H1 (cell line): Measurements from ENCODE around the gene TNN. TPM values are rescaled to one million over a fixed set of nuclear protein-coding genes. Genes with fewer than 3 reads are reported as not detected.

Experiments used
- CTCF ChIA-PET: fragments of 300-600 bp; sonication (Branson Sonifier 250); formaldehyde crosslinking; loops from one replicate; lab custom pipeline; 2021; ENCODE audit not compliant: partially characterized antibody; lab: Charles Lee
- POLR2A ChIA-PET: fragments of 300-600 bp; sonication (Branson Sonifier 250); formaldehyde crosslinking; loops from one replicate; lab custom pipeline; 2021; ENCODE audit warnings: inconsistent platforms; ENCODE audit not compliant: partially characterized antibody; lab: Charles Lee
- DNase-seq, 2 experiments: peaks; one replicate each; pipeline versions ENCODE4 v3.0.0 to v3.0.0-alpha.2; 2010 to 2022; ENCODE audit warnings: low spot score in 2 of 2, low read depth in 1 of 2, mixed read lengths in 1 of 2
- FAIRE-seq: peaks from 2 replicates; lab custom pipeline; 2011; peaks lifted over from hg19 to GRCh38; lab: Jason Lieb, UNC
- H2AFZ ChIP-seq: 2 replicates; pipeline ENCODE4 v1.8.1; 2012; ENCODE audit warnings: low read length, inconsistent platforms
- H2AK5ac ChIP-seq: 2 replicates; pipeline ENCODE4 v1.6.1; 2013; ENCODE audit warnings: low read depth, low read length
- H2BK120ac ChIP-seq: replicated peaks from 2 replicates; pipeline ENCODE3; 2013; ENCODE audit warnings: low read depth, low read length, inconsistent platforms
- H2BK12ac ChIP-seq: 2 replicates; pipeline ENCODE4 v1.6.1; 2013; ENCODE audit warnings: low read depth, low read length
- H2BK15ac ChIP-seq: 2 replicates; pipeline ENCODE4 v1.6.1; 2013; ENCODE audit warnings: low read length
- H2BK20ac ChIP-seq: 2 replicates; pipeline ENCODE4 v1.6.1; 2013; ENCODE audit warnings: low read length
- H2BK5ac ChIP-seq: 2 replicates; pipeline ENCODE4 v1.6.1; 2013; ENCODE audit warnings: low read depth, low read length
- H3K14ac ChIP-seq: 2 replicates; pipeline ENCODE4 v1.6.1; 2013; ENCODE audit warnings: inconsistent platforms; ENCODE audit not compliant: insufficient read length
- H3K18ac ChIP-seq: 2 replicates; pipeline ENCODE4 v1.6.1; 2013; ENCODE audit warnings: low read length; ENCODE audit errors: extremely low read depth
- H3K23ac ChIP-seq: 2 replicates; pipeline ENCODE4 v1.6.1; 2013; ENCODE audit warnings: inconsistent platforms; ENCODE audit not compliant: insufficient read length
- H3K23me2 ChIP-seq: 2 replicates; pipeline ENCODE4 v1.6.1; 2013; ENCODE audit warnings: low read depth, low read length
- H3K27ac ChIP-seq: 2 replicates; pipeline ENCODE4 v1.6.1; 2011; ENCODE audit warnings: low read depth, low read length, inconsistent platforms
- H3K27me3 ChIP-seq, 4 experiments: replicated peaks in 1 of 4; 1 replicate in 1 of 4; 2 replicates in 3 of 4; pipeline versions ENCODE4 v1.6.1 to v1.8.1; 2011 to 2013; ENCODE audit warnings: low read length in 3 of 4, mild to moderate bottlenecking in 3 of 4, inconsistent platforms in 2 of 4, mixed read lengths in 2 of 4, moderate library complexity in 1 of 4; ENCODE audit not compliant: control insufficient read depth in 3 of 4, insufficient read depth in 3 of 4; ENCODE audit errors: extremely low read depth in 1 of 4
- H3K36me3 ChIP-seq, 4 experiments: 2 replicates each; pipeline versions ENCODE4 v1.6.1 to v1.8.1; 2011 to 2013; ENCODE audit warnings: mild to moderate bottlenecking in 4 of 4, low read length in 3 of 4, moderate library complexity in 2 of 4, control low read depth in 1 of 4, inconsistent platforms in 1 of 4; ENCODE audit not compliant: insufficient read depth in 4 of 4, control insufficient read depth in 2 of 4
- H3K4ac ChIP-seq: replicated peaks from 2 replicates; pipeline ENCODE3; 2013; ENCODE audit warnings: low read length, low read depth, mixed read lengths, inconsistent platforms; ENCODE audit not compliant: insufficient read length
- H3K4me1 ChIP-seq, 4 experiments: replicated peaks in 1 of 4; 1 replicate in 1 of 4; 2 replicates in 3 of 4; pipeline versions ENCODE4 v1.6.1 to v1.8.1; 2011 to 2013; ENCODE audit warnings: low read length in 3 of 4, inconsistent platforms in 2 of 4, mixed read lengths in 1 of 4; ENCODE audit not compliant: insufficient read depth in 4 of 4, control insufficient read depth in 3 of 4
- H3K4me2 ChIP-seq, 2 experiments: 2 replicates each; pipeline versions ENCODE4 v1.6.1 to v1.8.1; 2011 to 2013; ENCODE audit warnings: low read depth in 2 of 2, low read length in 2 of 2, control low read depth in 1 of 2, inconsistent platforms in 1 of 2, mild to moderate bottlenecking in 1 of 2; ENCODE audit not compliant: insufficient read depth in 1 of 2
- H3K4me3 ChIP-seq, 4 experiments: fragments of 200-600, 300-600 bp in 1 of 4; sonication (generic), shearing (Covaris generic), sonication (Bioruptor Twin) in 1 of 4; 2 replicates each; pipeline versions ENCODE4 v1.5.1 to v1.8.1; 2011 to 2016; ENCODE audit warnings: low read length in 4 of 4, low read depth in 3 of 4, control low read depth in 2 of 4, inconsistent platforms in 2 of 4, mild to moderate bottlenecking in 2 of 4, mixed read lengths in 1 of 4, moderate library complexity in 1 of 4; ENCODE audit not compliant: insufficient read depth in 2 of 4; ENCODE audit errors: extremely low read depth in 1 of 4
- H3K56ac ChIP-seq: replicated peaks from 2 replicates; pipeline ENCODE3; 2013; ENCODE audit warnings: low read depth, mild to moderate bottlenecking, mixed read lengths, low read length, inconsistent platforms; ENCODE audit not compliant: insufficient read length
- H3K79me1 ChIP-seq: 2 replicates; pipeline ENCODE4 v1.6.1; 2013; ENCODE audit warnings: low read depth, low read length, control low read depth
- H3K79me2 ChIP-seq, 2 experiments: 2 replicates each; pipeline versions ENCODE4 v1.6.1 to v1.8.1; 2012 to 2013; ENCODE audit warnings: low read length in 2 of 2, mild to moderate bottlenecking in 2 of 2, inconsistent platforms in 1 of 2; ENCODE audit not compliant: insufficient read depth in 2 of 2, control insufficient read depth in 1 of 2
- H3K9ac ChIP-seq, 4 experiments: replicated peaks in 1 of 4; 1 replicate in 1 of 4; 2 replicates in 3 of 4; pipeline versions ENCODE4 v1.6.1 to v1.8.1; 2011 to 2013; ENCODE audit warnings: low read depth in 3 of 4, low read length in 3 of 4, control low read depth in 2 of 4, mild to moderate bottlenecking in 2 of 4, moderate library complexity in 2 of 4, inconsistent platforms in 1 of 4; ENCODE audit errors: extremely low read depth in 1 of 4
- H3K9me3 ChIP-seq, 2 experiments: 2 replicates each; pipeline versions ENCODE4 v1.6.1 to v1.8.1; 2012 to 2013; ENCODE audit warnings: mild to moderate bottlenecking in 2 of 2, moderate library complexity in 2 of 2, control low read depth in 1 of 2, inconsistent platforms in 1 of 2, low read depth in 1 of 2, low read length in 1 of 2, mixed read lengths in 1 of 2; ENCODE audit not compliant: insufficient read depth in 2 of 2
- H4K20me1 ChIP-seq, 2 experiments: replicated peaks in 1 of 2; 2 replicates each; pipeline versions ENCODE3 to v1.8.1; 2011 to 2013; ENCODE audit warnings: inconsistent platforms in 2 of 2, low read length in 2 of 2, mild to moderate bottlenecking in 1 of 2; ENCODE audit not compliant: insufficient read depth in 2 of 2, control insufficient read depth in 1 of 2
- H4K5ac ChIP-seq: 2 replicates; pipeline ENCODE4 v1.6.1; 2013; ENCODE audit warnings: low read length, low read depth, mixed read lengths, inconsistent platforms; ENCODE audit not compliant: insufficient read length
- H4K8ac ChIP-seq: 2 replicates; pipeline ENCODE4 v1.8.0; 2013; ENCODE audit warnings: mild to moderate bottlenecking, moderate library complexity, low read length, inconsistent platforms; ENCODE audit not compliant: insufficient read depth; ENCODE audit errors: extremely low read depth
- H4K91ac ChIP-seq: replicated peaks from 2 replicates; pipeline ENCODE3; 2013; ENCODE audit warnings: low read length, mixed read lengths, inconsistent platforms; ENCODE audit not compliant: insufficient read length
- CBX5 ChIP-seq: fragments of 300-800, 300-1000 bp; sonication (generic); IDR thresholded peaks from 2 replicates; pipeline ENCODE4 v1.7.1; 2016; ENCODE audit warnings: antibody characterized with exemption, low read length, low read depth
- CBX8 ChIP-seq: fragments of 300-800, 300-1000 bp; sonication (generic); IDR thresholded peaks from 2 replicates; pipeline ENCODE4 v1.7.1; 2016; ENCODE audit warnings: low read depth, low read length, borderline replicate concordance
- E2F6 ChIP-seq: IDR thresholded peaks from 2 replicates; pipeline ENCODE4 v1.6.1; 2012; ENCODE audit warnings: inconsistent platforms
- EP300 ChIP-seq, 2 experiments: IDR thresholded peaks; 1 replicate in 1 of 2; 2 replicates in 1 of 2; pipeline ENCODE4 v1.6.1; 2011 to 2012; ENCODE audit warnings: low read depth in 2 of 2, low read length in 2 of 2, mild to moderate bottlenecking in 2 of 2, borderline replicate concordance in 1 of 2, inconsistent platforms in 1 of 2, moderate library complexity in 1 of 2
- HDAC6 ChIP-seq: IDR thresholded peaks from one replicate; pipeline ENCODE4 v1.7.1; 2012; ENCODE audit warnings: low read depth, mild to moderate bottlenecking, inconsistent platforms, low read length, moderate library complexity
- KDM1A ChIP-seq: fragments of 200-600, 300-600 bp; sonication (generic); IDR thresholded peaks from 2 replicates; pipeline ENCODE4 v1.7.1; 2016; ENCODE audit warnings: mild to moderate bottlenecking, low read length, borderline replicate concordance
- KDM5A ChIP-seq: fragments of 200-600 bp; IDR thresholded peaks from 2 replicates; pipeline ENCODE4 v1.7.1; 2012; ENCODE audit warnings: mild to moderate bottlenecking, low read length, inconsistent platforms, mixed read lengths
- MAX ChIP-seq: IDR thresholded peaks from 2 replicates; pipeline ENCODE4 v1.6.1; 2012; ENCODE audit warnings: inconsistent platforms
- RFX5 ChIP-seq: IDR thresholded peaks from 2 replicates; pipeline ENCODE4 v1.6.1; 2011; ENCODE audit warnings: low read depth, low read length, improper control_type of control experiment, borderline replicate concordance
- SIN3A ChIP-seq, 2 experiments: IDR thresholded peaks in 1 of 2; conservative IDR thresholded peaks in 1 of 2; 2 replicates each; pipeline ENCODE4 v1.6.1; 2011 to 2012; ENCODE audit warnings: low read length in 2 of 2, improper control_type of control experiment in 1 of 2, low read depth in 1 of 2, mild to moderate bottlenecking in 1 of 2
- SP1 ChIP-seq: IDR thresholded peaks from 2 replicates; pipeline ENCODE4 v1.6.1; 2011; ENCODE audit warnings: low read depth, low read length
- SP2 ChIP-seq: IDR thresholded peaks from 2 replicates; pipeline ENCODE4 v1.6.1; 2012; ENCODE audit warnings: mild to moderate bottlenecking, low read length, inconsistent platforms
- WGBS, 2 experiments: shearing (Covaris generic) in 1 of 2; methylation state at CpG; one replicate each; pipeline versions ENCODE4 v1.1.6 to v1.1.7; 2013 to 2015; ENCODE audit warnings: low lambda C conversion rate in 2 of 2, mixed read lengths in 2 of 2, inconsistent platforms in 1 of 2, low coverage in 1 of 2, missing lambda C conversion rate in 1 of 2; ENCODE audit not compliant: insufficient replicate concordance in 2 of 2, insufficient coverage in 1 of 2, insufficient read length in 1 of 2; ENCODE audit errors: extremely low coverage in 1 of 2, missing lambda C conversion rate in 1 of 2; 5-methylcytosine and 5-hydroxymethylcytosine counted together
- polyA plus RNA-seq, 7 experiments: library from polyadenylated mRNA; depleted of rRNA in 3 of 7; stranded (reverse) in 5 of 7; unstranded in 2 of 7; fragments of >200 nt in 5 of 7; fragments of 200-250 nt in 2 of 7; gene quantifications; 1 replicate in 5 of 7; 2 replicates in 1 of 7; 4 replicates in 1 of 7; pipeline versions ENCODE4 v1.2.1 to v1.2.3, GENCODE V29; 2011 to 2013; ENCODE audit warnings: missing spikeins in 2 of 7, mixed read lengths in 2 of 7
- total RNA-seq: library from RNA; stranded (reverse); fragmentation: NEBNext Ultra II Directional; extraction: Animal tissue kit (Norgen Biotek cat#: 25700); gene quantifications from 2 replicates; pipeline ENCODE4 v1.2.1, GENCODE V29; 2021

Gene TNN
- total and polyA plus RNA-seq, 2 of the 8 experiments (the other 6 are each of a cell fraction or from before 2014, with no cell fraction given) = 0.21 to 0.30 TPM

- Histone ChIP-seq H2AFZ (no peak overlapping the region), H3K79me2 (no peaks in the 10 kb centered on the region), H3K9me3 (no peaks in the 10 kb centered on the region), H4K8ac (no peak overlapping the region), H2BK120ac (no peak overlapping the region), H4K20me1 (no peaks in the 10 kb centered on the region), H3K18ac (no peak overlapping the region), H4K91ac (no peak overlapping the region), H3K27ac (no peak overlapping the region), H3K4me3 (no peak overlapping the region), H3K9ac (no peak overlapping the region), H3K23me2 (no peaks in the 10 kb centered on the region), H3K4me2 (no peak overlapping the region), H3K23ac (no peak overlapping the region), H2AK5ac (no peak overlapping the region), H2BK12ac (no peak overlapping the region), H3K4ac (no peak overlapping the region), H3K27me3 (no peaks in the 10 kb centered on the region), H3K56ac (no peak overlapping the region), H4K5ac (no peak overlapping the region), H2BK15ac (no peak overlapping the region), H2BK20ac (no peak overlapping the region), H3K36me3 (no peaks in the 10 kb centered on the region), H3K4me1 (no peaks in the 10 kb centered on the region), H2BK5ac (no peak overlapping the region), H3K79me1 (no peaks in the 10 kb centered on the region), H3K14ac (no peak overlapping the region)
- DNase-seq = no peak
- no peak for TF ChIP-seq SIN3A (conservative IDR thresholded peaks at IDR 0.05 in 1 of 2, IDR thresholded peaks at IDR 0.05 in 1 of 2; ENCODE audit: low read depth in 1 of 2, low read length in 2 of 2)
- TF ChIP-seq E2F6 = no peak
- TF ChIP-seq KDM1A = no peak
- no peak for TF ChIP-seq SP1
- no peak for TF ChIP-seq CBX8
- no peak for TF ChIP-seq KDM5A
- no peak for TF ChIP-seq MAX
- TF ChIP-seq RFX5 = no peak
- no peak for TF ChIP-seq SP2
- TF ChIP-seq EP300 (IDR thresholded peaks at IDR 0.05; ENCODE audit: borderline replicate concordance in 1 of 2, low read depth in 2 of 2, low read length in 2 of 2) = no peak
- no peak for TF ChIP-seq HDAC6
- TF ChIP-seq CBX5 = no peak
- CTCF ChIA-PET = interaction anchor here (0.6 to 12.5 kb wide), 5 partner anchors 10 to 212 kb away, joined by 3 to 243 read pairs (median 43); no protein-coding TSS in a partner anchor
- FAIRE-seq = no peak
- POLR2A ChIA-PET = no interaction called here
- WGBS, 2 experiments = 91% methylated on average over 6 of the region's 6 CpGs; no CpG with 5 or more reads in 1 of the 2 experiments
Measured at GRCh38 chr1:175158170-175158591, 90.5 kb downstream of the TNN start.
